ENCODE data around the gene LILRB2.
A peak's percentile ranks its signal among the peaks of the same experiment; 100 is the strongest.
"Not testable (repeated sequence)": the region's sequence is repeated elsewhere in the genome, so short reads cannot be mapped to it uniquely, and the experiment has no call there.

The LILRB2 gene

GRCh38 chr19:54252845-54253244 is 28.1 kb downstream of the LILRB2 start:
- in situ Hi-C loops (cut with MboI; ENCODE audit: low pct_unique_long_range_greater_than_20kb, low sequenced_read_pairs), result no loop called here
- DNase-seq, result no peak

- in situ Hi-C loops (cut with MboI; ENCODE audit: low pct_unique_long_range_greater_than_20kb, low sequenced_read_pairs), result no loop called here
- DNase-seq, result no peak
These were observed 28.7 kb downstream of the LILRB2 start for GRCh38 chr19:54252243-54252642.

- in situ Hi-C loops (cut with MboI; ENCODE audit: low pct_unique_long_range_greater_than_20kb, low sequenced_read_pairs), result no loop called here
- DNase-seq, result peak; percentile 42
These were observed 32.8 kb downstream of the LILRB2 start for GRCh38 chr19:54248016-54248601.

GRCh38 chr19:54247106-54247930 is 33.6 kb downstream of the LILRB2 start:
- no peak for DNase-seq
- in situ Hi-C loops (cut with MboI; ENCODE audit: low pct_unique_long_range_greater_than_20kb, low sequenced_read_pairs), result no loop called here

GRCh38 chr19:54245936-54246335 is 35.0 kb downstream of the LILRB2 start:
- no peak for DNase-seq
- in situ Hi-C loops (cut with MboI; ENCODE audit: low pct_unique_long_range_greater_than_20kb, low sequenced_read_pairs), result no loop called here

- in situ Hi-C loops (cut with MboI; ENCODE audit: low pct_unique_long_range_greater_than_20kb, low sequenced_read_pairs); DNase-seq: not testable (repeated sequence)
These were observed 37.1 kb downstream of the LILRB2 start for GRCh38 chr19:54243809-54244208.

- DNase-seq; in situ Hi-C loops (cut with MboI; ENCODE audit: low pct_unique_long_range_greater_than_20kb, low sequenced_read_pairs): not testable (repeated sequence)
These were observed 38.3 kb downstream of the LILRB2 start, which contains the start of gene LILRA6 for GRCh38 chr19:54242646-54243045. Gene LILRA6, minus strand, starts transcription at chr19:54242790.

GRCh38 chr19:54242234-54242633 is 38.7 kb downstream of the LILRB2 start:
- DNase-seq; in situ Hi-C loops (cut with MboI; ENCODE audit: low pct_unique_long_range_greater_than_20kb, low sequenced_read_pairs): not testable (repeated sequence)

- in situ Hi-C loops (cut with MboI; ENCODE audit: low pct_unique_long_range_greater_than_20kb, low sequenced_read_pairs); DNase-seq: not testable (repeated sequence)
These were observed 40.3 kb downstream of the LILRB2 start for GRCh38 chr19:54240372-54241336.

- in situ Hi-C loops (cut with MboI; ENCODE audit: low pct_unique_long_range_greater_than_20kb, low sequenced_read_pairs); DNase-seq: not testable (repeated sequence)
These were observed 41.2 kb downstream of the LILRB2 start for GRCh38 chr19:54239491-54240371.

GRCh38 chr19:54233941-54234340 is 47.0 kb downstream of the LILRB2 start:
- in situ Hi-C loops (cut with MboI; ENCODE audit: low pct_unique_long_range_greater_than_20kb, low sequenced_read_pairs), result no loop called here
- DNase-seq, result no peak

GRCh38 chr19:54231077-54231931 is 49.6 kb downstream of the LILRB2 start:
- peak; percentile 86 for DNase-seq
- in situ Hi-C loops (cut with MboI; ENCODE audit: low pct_unique_long_range_greater_than_20kb, low sequenced_read_pairs), result no loop called here

- no peak for DNase-seq
- in situ Hi-C loops (cut with MboI; ENCODE audit: low pct_unique_long_range_greater_than_20kb, low sequenced_read_pairs), result no loop called here
These were observed 50.9 kb downstream of the LILRB2 start for GRCh38 chr19:54230031-54230430.

- in situ Hi-C loops (cut with MboI; ENCODE audit: low pct_unique_long_range_greater_than_20kb, low sequenced_read_pairs), result no loop called here
These were observed 51.8 kb downstream of the LILRB2 start for GRCh38 chr19:54229146-54229545.

GRCh38 chr19:54224619-54225018 is 56.3 kb downstream of the LILRB2 start:
- in situ Hi-C loops (cut with MboI; ENCODE audit: low pct_unique_long_range_greater_than_20kb, low sequenced_read_pairs); DNase-seq: not testable (repeated sequence)

More at GRCh38 chr19:54229146-54229545, 51.8 kb downstream of the LILRB2 start:
- no peak for DNase-seq

- in situ Hi-C loops (cut with MboI; ENCODE audit: low pct_unique_long_range_greater_than_20kb, low sequenced_read_pairs); DNase-seq: not testable (repeated sequence)
These were observed 57.0 kb downstream of the LILRB2 start for GRCh38 chr19:54223937-54224281.
